Measurements from ENCODE around the gene SLC19A1.
A peak's percentile ranks its signal among the peaks of the same experiment; 100 is the strongest.

- TF ChIP-seq CTCF (conservative IDR thresholded peaks at IDR 0.05): peak; percentile 63
- no peak for TF ChIP-seq EZH2 (IDR thresholded peaks at IDR 0.05; ENCODE audit: low read depth)
Measured at GRCh38 chr21:45478115-45478801, 64.0 kb downstream of the SLC19A1 start.

Measured in PC-9 (cell line).